Endothelial cell of umbilical vein (primary cell): ENCODE measurements around the gene PHOX2B. TPM values are rescaled to one million over a fixed set of nuclear protein-coding genes. Genes with fewer than 3 reads are reported as not detected.

Source experiments
- Bru-seq: library from RNA; stranded (reverse); fragments of 400-500 nt; gene quantifications from one replicate; lab custom pipeline; 2021; lab: Mats Ljungman, UMichigan
- BruChase-seq, 2 experiments: library from RNA; stranded (reverse); fragments of 400-500 nt; gene quantifications; one replicate each; lab custom pipeline; 2021; lab: Mats Ljungman, UMichigan
- BruUV-seq: library from RNA; stranded (reverse); fragments of 400-500 nt; replicated peaks from 2 replicates; lab custom pipeline; 2021; lab: Mats Ljungman, UMichigan
- CTCF ChIA-PET: fragments of 300-600, 350-600 bp; sonication (Branson Sonifier 250); formaldehyde crosslinking; loops from one replicate; lab custom pipeline; 2021; ENCODE audit warnings: antibody characterized with exemption, inconsistent platforms; lab: Charles Lee
- POLR2A ChIA-PET: fragments of 300-600, 350-600 bp; sonication (Branson Sonifier 250); formaldehyde crosslinking; loops from one replicate; lab custom pipeline; 2021; ENCODE audit warnings: antibody characterized with exemption, inconsistent platforms; lab: Charles Lee
- DNase-seq: peaks from one replicate; pipeline ENCODE4 v3.0.0-alpha.2; 2011; ENCODE audit warnings: low read depth, low spot score
- FAIRE-seq: peaks from 2 replicates; lab custom pipeline; 2011; peaks lifted over from hg19 to GRCh38; lab: Jason Lieb, UNC
- H2AFZ ChIP-seq: 2 replicates; pipeline ENCODE4 v1.6.0; 2012; ENCODE audit warnings: low read depth, low read length, control low read depth, inconsistent platforms
- H3K27ac ChIP-seq: 2 replicates; pipeline ENCODE4 v1.5.1; 2011; ENCODE audit warnings: low read depth, mild to moderate bottlenecking, control low read depth, low read length, moderate library complexity; ENCODE audit not compliant: insufficient read depth
- H3K27me3 ChIP-seq, 2 experiments: 2 replicates each; pipeline versions ENCODE4 v1.6.0 to v1.6.1; 2011; ENCODE audit warnings: low read length in 2 of 2, mixed read lengths in 1 of 2; ENCODE audit not compliant: control insufficient read depth in 2 of 2, insufficient read depth in 2 of 2
- H3K36me3 ChIP-seq, 2 experiments: 2 replicates in 1 of 2; 3 replicates in 1 of 2; pipeline ENCODE4 v1.5.1; 2011; ENCODE audit warnings: low read length in 2 of 2, mild to moderate bottlenecking in 1 of 2, moderate library complexity in 1 of 2; ENCODE audit not compliant: control insufficient read depth in 2 of 2, insufficient read depth in 2 of 2; ENCODE audit errors: extremely low read depth in 1 of 2
- H3K4me1 ChIP-seq: 3 replicates; pipeline ENCODE4 v1.5.1; 2011; ENCODE audit warnings: mild to moderate bottlenecking, low read length; ENCODE audit not compliant: control insufficient read depth, insufficient read depth; ENCODE audit errors: extremely low read depth
- H3K4me2 ChIP-seq: 2 replicates; pipeline ENCODE4 v1.6.1; 2011; ENCODE audit warnings: low read length, control low read depth, mixed read lengths; ENCODE audit not compliant: insufficient read depth
- H3K4me3 ChIP-seq, 3 experiments: fragments of 200-600 bp in 1 of 3; sonication (generic), shearing (Covaris generic) in 1 of 3; replicated peaks in 1 of 3; 2 replicates each; pipeline ENCODE4 v1.5.1; 2011 to 2016; ENCODE audit warnings: control low read depth in 3 of 3, low read length in 3 of 3, mild to moderate bottlenecking in 2 of 3, inconsistent platforms in 1 of 3, low read depth in 1 of 3, moderate library complexity in 1 of 3; ENCODE audit not compliant: insufficient read depth in 1 of 3
- H3K79me2 ChIP-seq: 2 replicates; pipeline ENCODE4 v1.6.0; 2012; ENCODE audit warnings: low read length, inconsistent platforms; ENCODE audit not compliant: control insufficient read depth, insufficient read depth
- H3K9ac ChIP-seq: replicated peaks from 2 replicates; pipeline ENCODE3; 2011; ENCODE audit warnings: low read length, control low read depth; ENCODE audit not compliant: insufficient read depth; ENCODE audit errors: extremely low read depth
- H3K9me1 ChIP-seq: replicated peaks from 3 replicates; pipeline ENCODE4 v1.6.0; 2011; ENCODE audit warnings: mild to moderate bottlenecking, low read length; ENCODE audit not compliant: control insufficient read depth, insufficient read depth; ENCODE audit errors: extremely low read depth
- H3K9me3 ChIP-seq: replicated peaks from 2 replicates; pipeline ENCODE4 v1.5.1; 2012; ENCODE audit warnings: low read length, inconsistent platforms; ENCODE audit not compliant: control insufficient read depth, insufficient read depth
- H4K20me1 ChIP-seq: replicated peaks from 2 replicates; pipeline ENCODE3; 2011; ENCODE audit warnings: mild to moderate bottlenecking, low read length; ENCODE audit not compliant: control insufficient read depth, insufficient read depth; ENCODE audit errors: extremely low read depth
- EZH2 ChIP-seq: IDR thresholded peaks from 2 replicates; pipeline ENCODE4 v1.6.1; 2012; ENCODE audit warnings: borderline replicate concordance, low read depth, mild to moderate bottlenecking, moderate library complexity, low read length, inconsistent platforms; ENCODE audit not compliant: severe bottlenecking
- FOS ChIP-seq: IDR thresholded peaks from 2 replicates; pipeline ENCODE4 v1.6.1; 2011; ENCODE audit warnings: mild to moderate bottlenecking, low read length, moderate library complexity, borderline replicate concordance; ENCODE audit not compliant: insufficient read depth
- POLR2A ChIP-seq: IDR thresholded peaks from 2 replicates; pipeline ENCODE4 v1.6.1; 2012; ENCODE audit warnings: low read depth, mild to moderate bottlenecking, control low read depth, low read length
- POLR2AphosphoS5 ChIP-seq: IDR thresholded peaks from 2 replicates; pipeline ENCODE4 v1.6.1; 2012; ENCODE audit warnings: low read depth, mild to moderate bottlenecking, control low read depth, low read length, moderate library complexity; ENCODE audit not compliant: insufficient read depth
- dilution Hi-C: fragments of 300-500 bp; cut with MboI; formaldehyde crosslinking; loops from one replicate; pipeline ENCODE4 v1.15.0; 2019; ENCODE audit warnings: low sequenced_read_pairs; ENCODE audit not compliant: extremely low pct_ligation_motif_present
- intact Hi-C: fragments of 100-400 bp; cut with micrococcal nuclease; formaldehyde crosslinking; loops from one replicate; pipeline ENCODE4 v1.10.0; 2022
- long read RNA-seq: library from polyadenylated mRNA; stranded (forward); transcript quantifications from one replicate; pipeline ENCODE4 v2.0.0, GENCODE V29; 2021
- polyA minus RNA-seq, 3 experiments: library from RNA; depleted of rRNA, polyadenylated mRNA; stranded (reverse); fragments of >200 nt; gene quantifications; 1 replicate in 1 of 3; 2 replicates in 2 of 3; pipeline ENCODE4 v1.2.3, GENCODE V29; 2011
- polyA plus RNA-seq, 4 experiments: library from polyadenylated mRNA; depleted of rRNA in 3 of 4; stranded (reverse) in 3 of 4; unstranded in 1 of 4; fragments of >200 nt; gene quantifications; 2 replicates each; pipeline versions ENCODE4 v1.2.1 to v1.2.3, GENCODE V29; 2011 to 2012; ENCODE audit warnings: missing spikeins in 1 of 4
- total RNA-seq: library from RNA; stranded (reverse); gene quantifications from 2 replicates; pipeline ENCODE4 v1.2.3, GENCODE V29; 2021
- TF ChIP-seq, protein P1 (sequence below), 2 donors: IDR thresholded peaks; 1 replicate in 1 of 2; 2 replicates in 1 of 2; pipeline ENCODE4 v1.5.1; 2011; ENCODE audit warnings: low read length in 2 of 2, mild to moderate bottlenecking in 2 of 2, moderate library complexity in 2 of 2, control low read depth in 1 of 2, inconsistent platforms in 1 of 2, low read depth in 1 of 2; ENCODE audit not compliant: insufficient read depth in 1 of 2; ENCODE audit errors: extremely low read depth in 1 of 2
- TF ChIP-seq, protein P2 (sequence below): IDR thresholded peaks from 2 replicates; pipeline ENCODE4 v1.6.1; 2011; ENCODE audit not compliant: insufficient read depth, insufficient read length

PHOX2B gene
- total RNA-seq: not detected in 2 replicates
- not detected in 2 replicates for polyA plus RNA-seq
- polyA plus RNA-seq (2011; cell fraction: cytosol; rRNA removed): not detected in 2 replicates
- polyA plus RNA-seq (2011; cell fraction: nucleus; rRNA removed): not detected in 2 replicates
- not detected in 2 replicates for polyA plus RNA-seq (2012)
- not detected in 2 replicates for polyA minus RNA-seq
- polyA minus RNA-seq (2011; cell fraction: cytosol; rRNA and poly(A)+ RNA removed): not detected
- not detected in 2 replicates for polyA minus RNA-seq (2011; cell fraction: nucleus; rRNA and poly(A)+ RNA removed)
- Bru-seq, nascent RNA: not detected
- not detected for BruChase-seq, experiment 1, labeled RNA remaining after a 6-hour chase
- not detected for BruChase-seq, experiment 2, labeled RNA remaining after a 2-hour chase
- long read RNA-seq: 0 reads

DNA sequence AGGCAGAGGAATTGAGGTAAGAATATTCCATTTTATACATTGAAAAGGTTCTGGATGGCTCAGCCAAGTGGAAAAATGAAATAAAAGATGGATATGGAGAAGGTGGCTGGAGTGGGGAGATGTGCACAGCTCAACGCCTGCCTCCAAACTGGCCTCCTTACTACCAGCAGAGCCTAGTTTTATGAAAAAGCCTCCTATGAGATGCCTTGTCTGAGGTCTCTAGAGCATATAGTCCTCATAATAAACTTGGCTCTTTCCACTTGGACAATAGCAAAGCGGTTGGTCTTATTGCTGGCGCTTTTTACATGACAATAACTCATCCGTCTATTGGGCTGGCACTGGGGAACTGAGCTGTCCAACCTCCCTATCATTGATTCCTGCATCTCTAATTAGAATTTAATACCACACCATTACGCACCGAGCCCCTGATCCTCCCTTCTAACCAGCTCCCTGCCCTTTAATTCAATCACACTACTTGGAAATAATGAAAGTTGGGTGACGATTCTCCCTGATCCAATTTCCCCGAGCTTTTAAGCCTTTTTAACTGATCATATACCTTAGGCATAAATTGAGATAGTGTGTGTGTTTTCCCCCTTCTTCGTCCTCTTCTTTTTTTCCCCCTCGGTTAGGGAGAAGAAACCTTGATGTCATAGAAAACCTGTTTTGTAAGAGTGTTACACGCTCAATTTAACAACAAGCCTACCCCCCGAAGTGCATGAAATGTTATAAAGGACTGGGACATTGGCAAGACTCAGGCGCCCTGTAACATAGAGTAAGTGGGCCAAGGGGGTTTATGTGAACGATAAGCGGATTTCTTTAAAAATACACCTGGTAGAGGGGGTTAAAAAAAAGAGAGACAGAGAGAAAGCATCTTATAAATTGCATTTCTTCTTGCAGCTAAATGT is at the start of gene PHOX2B:
Gene PHOX2B (minus strand): TSS at position 155 of the 905 bp plus-strand sequence. CDS start 115 bp downstream, at position 40.
- ChIA-PET CTCF (no interaction called here), POLR2A (no interaction called here)
- Histone ChIP-seq H2AFZ (no peak within 1 kb of the TSS), H3K9ac (no peak within 1 kb of the TSS), H3K9me1 (no peaks in the 10 kb centered on the region), H3K4me3 (no peak within 1 kb of the TSS), H3K36me3 (no peaks in the 10 kb centered on the region), H4K20me1 (no peaks in the 10 kb centered on the region), H3K4me2 (no peak within 1 kb of the TSS), H3K27ac (no peak within 1 kb of the TSS), H3K79me2 (no peaks in the 10 kb centered on the region), H3K4me1 (no peaks in the 10 kb centered on the region), H3K9me3 (no peaks in the 10 kb centered on the region), H3K27me3 (peaks cover 89 to 99% of the 10 kb centered on the region in 2 experiments)
- TF ChIP-seq, protein P1, sequence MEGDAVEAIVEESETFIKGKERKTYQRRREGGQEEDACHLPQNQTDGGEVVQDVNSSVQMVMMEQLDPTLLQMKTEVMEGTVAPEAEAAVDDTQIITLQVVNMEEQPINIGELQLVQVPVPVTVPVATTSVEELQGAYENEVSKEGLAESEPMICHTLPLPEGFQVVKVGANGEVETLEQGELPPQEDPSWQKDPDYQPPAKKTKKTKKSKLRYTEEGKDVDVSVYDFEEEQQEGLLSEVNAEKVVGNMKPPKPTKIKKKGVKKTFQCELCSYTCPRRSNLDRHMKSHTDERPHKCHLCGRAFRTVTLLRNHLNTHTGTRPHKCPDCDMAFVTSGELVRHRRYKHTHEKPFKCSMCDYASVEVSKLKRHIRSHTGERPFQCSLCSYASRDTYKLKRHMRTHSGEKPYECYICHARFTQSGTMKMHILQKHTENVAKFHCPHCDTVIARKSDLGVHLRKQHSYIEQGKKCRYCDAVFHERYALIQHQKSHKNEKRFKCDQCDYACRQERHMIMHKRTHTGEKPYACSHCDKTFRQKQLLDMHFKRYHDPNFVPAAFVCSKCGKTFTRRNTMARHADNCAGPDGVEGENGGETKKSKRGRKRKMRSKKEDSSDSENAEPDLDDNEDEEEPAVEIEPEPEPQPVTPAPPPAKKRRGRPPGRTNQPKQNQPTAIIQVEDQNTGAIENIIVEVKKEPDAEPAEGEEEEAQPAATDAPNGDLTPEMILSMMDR (IDR thresholded peaks at IDR 0.05; ENCODE audit: extremely low read depth in 1 of 2, insufficient read depth in 1 of 2, low read depth in 1 of 2, low read length in 2 of 2): no peak
- DNase-seq (no peak), FAIRE-seq (no peak)
- intact Hi-C loops (loop anchor here (5.0 kb wide), 1 partner anchor 133 kb away; no protein-coding TSS in a partner anchor), dilution Hi-C loops (no loop called here)
- no TSS peak for BruUV-seq

DNA sequence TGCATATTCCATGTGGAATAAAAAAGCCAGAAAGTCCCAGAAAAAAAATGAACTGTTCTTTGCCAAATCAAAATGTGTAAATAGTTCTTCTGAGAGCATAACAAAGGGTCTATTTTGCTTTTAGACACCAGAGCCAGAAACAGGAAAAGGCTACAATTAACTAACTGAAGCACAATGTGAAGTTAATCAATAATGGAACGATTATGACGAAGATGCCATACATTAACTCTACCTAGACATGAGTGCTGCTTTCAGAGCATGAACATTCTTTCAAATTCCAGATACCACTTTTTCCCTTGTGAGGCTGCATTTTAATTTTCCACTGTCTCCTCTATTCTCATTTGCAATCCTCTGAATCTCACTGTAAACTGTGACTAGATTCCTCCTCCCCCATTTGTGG is 48.7 kb upstream of the PHOX2B start:
- BruUV-seq: no TSS peak
- H3K27ac ChIP-seq: no peak overlapping the region
- TF ChIP-seq POLR2A (no peak), EZH2 (no peak), FOS (no peak), POLR2AphosphoS5 (no peak)
- TF ChIP-seq, protein P2, sequence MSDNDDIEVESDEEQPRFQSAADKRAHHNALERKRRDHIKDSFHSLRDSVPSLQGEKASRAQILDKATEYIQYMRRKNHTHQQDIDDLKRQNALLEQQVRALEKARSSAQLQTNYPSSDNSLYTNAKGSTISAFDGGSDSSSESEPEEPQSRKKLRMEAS: no peak
- TF ChIP-seq, protein P1 (IDR thresholded peaks at IDR 0.05; ENCODE audit: extremely low read depth in 1 of 2, insufficient read depth in 1 of 2, low read depth in 1 of 2, low read length in 2 of 2): no peak
- no peaks in the 10 kb centered on the region for H3K36me3 ChIP-seq
- no peaks in the 10 kb centered on the region for H3K9me3 ChIP-seq
- intact Hi-C loops: no loop called here
- H3K4me3 ChIP-seq: no peak overlapping the region
- H3K27me3 ChIP-seq: peaks cover 13 to 16% of the 10 kb centered on the region in 2 experiments
- no peaks in the 10 kb centered on the region for H3K4me1 ChIP-seq
- no peak overlapping the region for H2AFZ ChIP-seq
- H3K9me1 ChIP-seq: no peaks in the 10 kb centered on the region
- DNase-seq: no peak
- CTCF ChIA-PET: no interaction called here
- no peak overlapping the region for H3K9ac ChIP-seq
- no peaks in the 10 kb centered on the region for H3K79me2 ChIP-seq
- H3K4me2 ChIP-seq: no peak overlapping the region
- no peaks in the 10 kb centered on the region for H4K20me1 ChIP-seq
- POLR2A ChIA-PET: no interaction called here
- dilution Hi-C loops: no loop called here
- FAIRE-seq: no peak
